Breast epithelium (tissue), 4 donors: ENCODE data around the gene FIZ1. TPM values are rescaled to one million over a fixed set of nuclear protein-coding genes. Genes with fewer than 3 reads are reported as not detected.

ENCODE experiments used
- DNase-seq, 2 donors: peaks; one replicate each; pipeline ENCODE4 v3.0.0-alpha.2; 2019; ENCODE audit warnings: low spot score in 2 of 2
- H3K27ac ChIP-seq, 2 donors: fragments of 200-600 bp; sonication (generic) in 1 of 2; one replicate each; pipeline ENCODE4 v1.5.1; 2016 to 2019; ENCODE audit warnings: mild to moderate bottlenecking in 1 of 2
- H3K27me3 ChIP-seq, 2 donors: fragments of 200-600 bp; sonication (generic) in 1 of 2; one replicate each; pipeline versions ENCODE4 v1.5.1 to v1.6.0; 2017 to 2019; ENCODE audit warnings: control low read depth in 1 of 2, mild to moderate bottlenecking in 1 of 2
- H3K36me3 ChIP-seq: fragments of 200-600 bp; one replicate; pipeline ENCODE4 v1.5.1; 2019
- H3K4me1 ChIP-seq, 2 donors: fragments of 200-600 bp; sonication (generic); one replicate each; pipeline ENCODE4 v1.5.1; 2016 to 2019; ENCODE audit warnings: control low read depth in 1 of 2
- H3K4me3 ChIP-seq, 3 donors: fragments of 200-600 bp; sonication (generic); 1 replicate in 2 of 3; 2 replicates in 1 of 3; pipeline ENCODE4 v1.5.1; 2016 to 2019; ENCODE audit warnings: mild to moderate bottlenecking in 3 of 3, moderate library complexity in 2 of 3
- H3K9me3 ChIP-seq, 2 donors: fragments of 200-600 bp; sonication (generic) in 1 of 2; one replicate each; pipeline ENCODE4 v1.5.1; 2016 to 2019; ENCODE audit warnings: control low read depth in 1 of 2
- CTCF ChIP-seq, 3 donors: fragments of 450-650 bp; IDR thresholded peaks; one replicate each; pipeline ENCODE4 v1.5.1; 2016 to 2017; ENCODE audit warnings: antibody characterized with exemption in 3 of 3, mild to moderate bottlenecking in 3 of 3, moderate library complexity in 3 of 3
- POLR2A ChIP-seq: fragments of 450-650 bp; IDR thresholded peaks from one replicate; pipeline ENCODE4 v1.6.1; 2016; ENCODE audit warnings: antibody characterized with exemption, mild to moderate bottlenecking, moderate library complexity
- POLR2AphosphoS5 ChIP-seq, 3 donors: sonication (generic); formaldehyde crosslinking; IDR thresholded peaks; one replicate each; pipeline ENCODE4 v1.6.1; 2017; ENCODE audit warnings: antibody characterized with exemption in 3 of 3
- intact Hi-C: fragments of 100-400 bp; cut with DNase I; formaldehyde crosslinking; loops from one replicate; pipeline ENCODE4 v1.15.1; 2023; ENCODE audit warnings: low total_unique reads
- total RNA-seq, 3 donors: library from RNA; depleted of rRNA; stranded (reverse); fragments of >200 nt; gene quantifications; one replicate each; pipeline ENCODE4 v1.1.0, GENCODE V29; 2016

FIZ1 gene
- total RNA-seq, 3 donors from 2014 or later, result 3.7 to 7.5 (median 6.1) TPM

- no peaks in the 10 kb centered on the region for H3K9me3 ChIP-seq
- intact Hi-C loops, result no loop called here
- H3K4me1 ChIP-seq, result peaks cover 0 to 3% of the 10 kb centered on the region in 2 donors
These were observed 36.0 kb upstream of the FIZ1 start for GRCh38 chr19:55635334-55635717.

GRCh38 chr19:55633861-55634260, 34.5 kb upstream of the FIZ1 start:
- TF ChIP-seq POLR2A (no peak), CTCF (IDR thresholded peaks at IDR 0.05) (no peak)
- DNase-seq, result no peak
- no peaks in the 10 kb centered on the region for H3K4me1 ChIP-seq
- H3K4me3 ChIP-seq, result no peak overlapping the region
- no peaks in the 10 kb centered on the region for H3K9me3 ChIP-seq
- no peaks in the 10 kb centered on the region for H3K27me3 ChIP-seq
- intact Hi-C loops, result no loop called here
- H3K27ac ChIP-seq, result peak overlapping the region; percentile 75 to 100
- no peaks in the 10 kb centered on the region for H3K36me3 ChIP-seq

More at GRCh38 chr19:55635334-55635717, 36.0 kb upstream of the FIZ1 start:
- TF ChIP-seq POLR2AphosphoS5 (IDR thresholded peaks at IDR 0.05) (no peak), POLR2A (no peak), CTCF (IDR thresholded peaks at IDR 0.05) (no peak)
- peak overlapping the region; percentile 92 to 100 (median 98) for H3K4me3 ChIP-seq
- no peak for DNase-seq
- H3K36me3 ChIP-seq, result no peaks in the 10 kb centered on the region
- peak overlapping the region; percentile 99 to 100 for H3K27ac ChIP-seq
- no peaks in the 10 kb centered on the region for H3K27me3 ChIP-seq

GRCh38 chr19:55632463-55632834, 33.1 kb upstream of the FIZ1 start:
- Histone ChIP-seq H3K4me1 (no peaks in the 10 kb centered on the region), H3K27me3 (no peaks in the 10 kb centered on the region), H3K4me3 (no peak overlapping the region), H3K9me3 (no peaks in the 10 kb centered on the region), H3K27ac (peak overlapping the region; percentile 62 to 68), H3K36me3 (no peaks in the 10 kb centered on the region)
- DNase-seq, result peak; percentile 80 to 94
- intact Hi-C loops, result no loop called here
- TF ChIP-seq POLR2AphosphoS5 (IDR thresholded peaks at IDR 0.05), result no peak
- peak; percentile 84 to 93 (median 85) for TF ChIP-seq CTCF (IDR thresholded peaks at IDR 0.05)

- Histone ChIP-seq H3K4me3 (no peak overlapping the region), H3K9me3 (no peaks in the 10 kb centered on the region), H3K4me1 (no peaks in the 10 kb centered on the region), H3K36me3 (no peaks in the 10 kb centered on the region), H3K27me3 (no peaks in the 10 kb centered on the region), H3K27ac (no peak overlapping the region)
- no peak for DNase-seq
- TF ChIP-seq POLR2AphosphoS5 (IDR thresholded peaks at IDR 0.05) (no peak), CTCF (IDR thresholded peaks at IDR 0.05) (no peak), POLR2A (no peak)
- intact Hi-C loops, result no loop called here
These were observed 27.0 kb upstream of the FIZ1 start for GRCh38 chr19:55626350-55626749.

- Histone ChIP-seq H3K36me3 (no peaks in the 10 kb centered on the region), H3K27ac (peak overlapping the region; percentile 97 to 99), H3K9me3 (no peaks in the 10 kb centered on the region), H3K4me3 (peak overlapping the region; percentile 58 to 74 (median 66)), H3K27me3 (no peaks in the 10 kb centered on the region), H3K4me1 (no peaks in the 10 kb centered on the region)
- intact Hi-C loops, result no loop called here
- TF ChIP-seq POLR2A (no peak), POLR2AphosphoS5 (IDR thresholded peaks at IDR 0.05) (no peak), CTCF (IDR thresholded peaks at IDR 0.05) (no peak)
- no peak for DNase-seq
These were observed 25.6 kb upstream of the FIZ1 start for GRCh38 chr19:55625004-55625326.
